Measurements from ENCODE around the gene PFN3. TPM values are rescaled to one million over a fixed set of nuclear protein-coding genes. Genes with fewer than 3 reads are reported as not detected.

Gene PFN3
- total RNA-seq, 1 experiment from 2014 or later: not detected

DNA sequence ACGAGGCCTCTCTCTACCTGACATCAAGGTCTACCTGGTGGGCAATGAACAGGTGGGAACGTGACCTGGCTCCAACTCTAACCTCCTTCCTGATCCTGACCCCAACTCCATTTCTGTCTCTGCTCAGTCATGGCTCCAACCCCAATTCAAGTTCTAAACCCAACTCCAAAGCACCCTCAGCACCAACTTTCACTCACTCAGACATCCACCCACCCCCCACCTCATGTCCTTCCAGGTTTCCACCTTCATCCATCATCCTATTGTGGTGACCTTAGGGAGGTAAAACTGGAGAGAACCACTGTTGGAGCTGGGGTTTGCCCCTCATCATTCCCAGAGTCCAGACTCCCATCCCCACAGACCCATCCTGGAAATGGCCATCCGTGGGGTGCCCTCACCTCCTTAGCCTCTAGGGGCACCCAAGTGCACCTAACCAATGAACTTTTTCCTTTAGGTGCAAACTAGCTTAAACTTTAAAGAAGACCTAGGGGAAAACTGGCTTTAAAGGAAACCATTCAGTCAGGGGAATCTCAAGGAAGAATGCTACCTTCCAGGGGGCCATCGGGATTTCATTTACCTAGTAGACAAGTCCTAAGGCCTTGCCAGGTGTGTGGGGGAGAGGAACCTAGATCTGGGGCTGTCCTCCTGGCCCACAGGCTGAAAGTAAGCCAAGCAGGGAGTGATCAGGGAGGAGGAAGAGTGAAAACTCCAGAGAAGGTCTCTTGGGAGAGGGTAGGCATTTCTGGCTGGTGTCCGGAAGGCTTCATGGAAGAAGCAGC is 31.4 kb downstream of the PFN3 start:
- no peaks in the 10 kb centered on the region for H3K9me3 ChIP-seq
- Mint-ChIP-seq H3K9me3 (ENCODE audit: unreplicated experiment) (no peaks in the 10 kb centered on the region), H3K4me1 (ENCODE audit: low read depth, unreplicated experiment) (peaks cover 15% of the 10 kb centered on the region), H3K36me3 (ENCODE audit: insufficient read depth, unreplicated experiment) (peaks cover 5% of the 10 kb centered on the region), H3K27ac (ENCODE audit: unreplicated experiment) (peak overlapping the region; percentile 36), H3K27me3 (ENCODE audit: insufficient read depth, unreplicated experiment) (no peaks in the 10 kb centered on the region), H3K4me3 (ENCODE audit: unreplicated experiment) (peak overlapping the region; percentile 31)
- intact Hi-C loops (cut with micrococcal nuclease; ENCODE audit: unreplicated experiment): no loop called here
- H3K27me3 ChIP-seq (replicated peaks; ENCODE audit: control insufficient read depth, insufficient read depth, low read length): no peaks in the 10 kb centered on the region
- no TSS peak for BruUV-seq (replicated peaks)
- no peak overlapping the region for H3K4me3 ChIP-seq (ENCODE audit: low read depth, low read length)
- no peaks in the 10 kb centered on the region; the same call in 1 of the 2 replicates for H3K36me3 ChIP-seq (ENCODE audit: control insufficient read depth, insufficient read depth, low read length)
- TF ChIP-seq, protein P1, sequence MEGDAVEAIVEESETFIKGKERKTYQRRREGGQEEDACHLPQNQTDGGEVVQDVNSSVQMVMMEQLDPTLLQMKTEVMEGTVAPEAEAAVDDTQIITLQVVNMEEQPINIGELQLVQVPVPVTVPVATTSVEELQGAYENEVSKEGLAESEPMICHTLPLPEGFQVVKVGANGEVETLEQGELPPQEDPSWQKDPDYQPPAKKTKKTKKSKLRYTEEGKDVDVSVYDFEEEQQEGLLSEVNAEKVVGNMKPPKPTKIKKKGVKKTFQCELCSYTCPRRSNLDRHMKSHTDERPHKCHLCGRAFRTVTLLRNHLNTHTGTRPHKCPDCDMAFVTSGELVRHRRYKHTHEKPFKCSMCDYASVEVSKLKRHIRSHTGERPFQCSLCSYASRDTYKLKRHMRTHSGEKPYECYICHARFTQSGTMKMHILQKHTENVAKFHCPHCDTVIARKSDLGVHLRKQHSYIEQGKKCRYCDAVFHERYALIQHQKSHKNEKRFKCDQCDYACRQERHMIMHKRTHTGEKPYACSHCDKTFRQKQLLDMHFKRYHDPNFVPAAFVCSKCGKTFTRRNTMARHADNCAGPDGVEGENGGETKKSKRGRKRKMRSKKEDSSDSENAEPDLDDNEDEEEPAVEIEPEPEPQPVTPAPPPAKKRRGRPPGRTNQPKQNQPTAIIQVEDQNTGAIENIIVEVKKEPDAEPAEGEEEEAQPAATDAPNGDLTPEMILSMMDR (IDR thresholded peaks at IDR 0.05; ENCODE audit: insufficient read depth in 1 of 2, low read depth in 1 of 2, low read length in 1 of 2, severe bottlenecking in 1 of 2, unreplicated experiment in 1 of 2): peak; percentile 72 to 77
- peaks cover 23% of the 10 kb centered on the region for H3K4me1 ChIP-seq
- DNase-seq: peak in 1 of 2 experiments; percentile 69
- ChIA-PET POLR2A (interaction anchor here (0.6 to 2.6 kb wide), 3 partner anchors 10 to 78 kb away, joined by 3 to 22 read pairs (median 3); partner anchors contain the start of genes LMAN2 and PRR7), CTCF (interaction anchor here (0.7 to 2.7 kb wide), 15 partner anchors 10 to 129 kb away, joined by 3 to 31 read pairs (median 5); partner anchors contain the start of genes GRK6, LMAN2 and PDLIM7)

DNA sequence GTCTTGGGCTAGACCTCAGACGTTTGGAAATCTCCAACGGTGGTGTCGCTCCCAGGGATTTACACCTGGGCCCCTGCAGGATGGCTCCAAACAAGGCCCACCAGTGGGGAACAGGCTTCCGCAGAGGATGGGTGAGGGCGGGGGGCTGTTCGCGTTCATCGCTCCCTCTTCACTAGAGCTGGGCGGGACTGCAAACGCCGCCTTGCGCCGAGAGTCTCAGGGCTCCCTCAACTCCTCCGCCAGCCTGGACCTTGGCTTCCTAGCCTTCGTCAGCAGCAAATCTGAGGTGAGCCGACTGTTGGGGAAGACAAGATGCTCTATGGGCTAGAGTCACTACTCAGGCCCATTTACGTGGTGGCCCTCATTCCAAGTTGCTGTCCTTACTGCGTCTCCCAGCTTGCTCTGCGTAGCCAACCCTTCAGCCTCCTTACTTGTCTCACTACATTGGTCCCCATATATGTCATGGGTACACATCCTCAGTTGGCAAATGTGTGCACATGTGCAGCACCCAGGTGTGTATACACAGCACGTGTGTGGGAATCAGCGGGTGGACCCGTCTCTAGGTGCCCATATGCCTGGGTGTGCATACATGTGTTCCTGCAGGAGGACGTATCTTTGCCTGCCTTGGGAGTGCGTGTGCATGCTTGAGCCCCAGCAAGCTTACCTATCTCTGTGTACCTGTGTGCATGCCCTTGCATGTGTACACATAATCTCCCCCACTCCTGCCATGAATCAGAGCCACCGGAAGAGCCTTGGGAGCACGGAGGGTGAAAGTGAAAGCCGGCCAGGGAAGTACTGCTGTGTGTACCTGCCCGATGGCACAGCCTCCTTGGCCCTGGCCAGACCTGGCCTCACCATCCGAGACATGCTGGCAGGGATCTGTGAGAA is 32.2 kb downstream of the PFN3 start:
- Histone ChIP-seq H3K36me3 (ENCODE audit: control insufficient read depth, insufficient read depth, low read length) (no peaks in the 10 kb centered on the region; the same call in 1 of the 2 replicates), H3K4me3 (ENCODE audit: low read depth, low read length) (no peak overlapping the region), H3K27me3 (replicated peaks; ENCODE audit: control insufficient read depth, insufficient read depth, low read length) (no peaks in the 10 kb centered on the region), H3K4me1 (peaks cover 22% of the 10 kb centered on the region), H3K9me3 (no peaks in the 10 kb centered on the region)
- intact Hi-C loops (cut with micrococcal nuclease; ENCODE audit: unreplicated experiment): no loop called here
- H3K27ac Mint-ChIP-seq (ENCODE audit: unreplicated experiment): no peak overlapping the region
- TF ChIP-seq, protein P1 (IDR thresholded peaks at IDR 0.05; ENCODE audit: insufficient read depth in 1 of 2, low read depth in 1 of 2, low read length in 1 of 2, severe bottlenecking in 1 of 2, unreplicated experiment in 1 of 2): no peak
- BruUV-seq (replicated peaks): no TSS peak
- no peaks in the 10 kb centered on the region for H3K36me3 Mint-ChIP-seq (ENCODE audit: insufficient read depth, unreplicated experiment)
- no peaks in the 10 kb centered on the region for H3K9me3 Mint-ChIP-seq (ENCODE audit: unreplicated experiment)
- ChIA-PET POLR2A (interaction anchor here (0.7 to 2.6 kb wide), 2 partner anchors 11 to 16 kb away, joined by 3 to 22 read pairs; partner anchors contain the start of gene LMAN2), CTCF (interaction anchor here (0.7 to 2.7 kb wide), 12 partner anchors 10 to 129 kb away, joined by 3 to 31 read pairs (median 6); partner anchors contain the start of genes GRK6, LMAN2 and PDLIM7)
- H3K27me3 Mint-ChIP-seq (ENCODE audit: insufficient read depth, unreplicated experiment): no peaks in the 10 kb centered on the region
- H3K4me1 Mint-ChIP-seq (ENCODE audit: low read depth, unreplicated experiment): peaks cover 15% of the 10 kb centered on the region
- DNase-seq: no peak
- H3K4me3 Mint-ChIP-seq (ENCODE audit: unreplicated experiment): no peak overlapping the region
